K562 (cell line): ENCODE results near the gene U2AF1L4. TPM values are rescaled to one million over a fixed set of nuclear protein-coding genes. Genes with fewer than 3 reads are reported as not detected.

ENCODE experiments used
- ATAC-seq: fragments of 200-7000 bp; cut with Tn5 transposase; 3 replicates; pipeline ENCODE4 v1.9.1; 2020; ENCODE audit warnings: moderate library complexity
- BruUV-seq: library from RNA; stranded (reverse); fragments of 400-500 nt; replicated peaks from 2 replicates; lab custom pipeline; 2021; lab: Mats Ljungman, UMichigan
- CTCF ChIA-PET: fragments of 300-600 bp; formaldehyde crosslinking; extraction: SDS; loops from one replicate; lab custom pipeline; 2021; ENCODE audit warnings: low intra/inter-chr PET ratio; lab: Yijun Ruan, JAX
- POLR2A ChIA-PET: fragments of 300-600, 350-650 bp; sonication (Branson Sonifier 250); formaldehyde crosslinking; extraction: SDS; loops from one replicate; lab custom pipeline; 2021; ENCODE audit warnings: antibody characterized with exemption, inconsistent platforms; lab: Yijun Ruan, JAX
- DNase-seq, 4 experiments: peaks; one replicate each; pipeline versions ENCODE4 v3.0.0 to v3.0.0-alpha.2; 2011 to 2018; ENCODE audit warnings: low spot score in 3 of 4, mixed read lengths in 3 of 4; ENCODE audit errors: extremely low read depth in 1 of 4
- FAIRE-seq: peaks from 2 replicates; lab custom pipeline; 2011; peaks lifted over from hg19 to GRCh38; lab: Jason Lieb, UNC
- H2AFZ ChIP-seq: 2 replicates; pipeline ENCODE4 v1.6.0; 2011; ENCODE audit warnings: low read depth, low read length, control low read depth, inconsistent platforms
- H3K27ac ChIP-seq: fragments of 200-600 bp; 3 replicates; pipeline ENCODE4 v1.8.0; 2011; ENCODE audit warnings: low read depth, mild to moderate bottlenecking, control low read depth, inconsistent platforms, low read length, moderate library complexity, mixed read lengths; ENCODE audit errors: extremely low read depth
- H3K27me3 ChIP-seq, 2 experiments: fragments of 300-600 bp in 1 of 2; 2 replicates in 1 of 2; 3 replicates in 1 of 2; pipeline versions ENCODE4 v1.6.0 to v1.8.0; 2011; ENCODE audit warnings: inconsistent platforms in 2 of 2, low read length in 2 of 2, mild to moderate bottlenecking in 1 of 2, mixed read lengths in 1 of 2, moderate library complexity in 1 of 2; ENCODE audit not compliant: control insufficient read depth in 2 of 2, insufficient read depth in 2 of 2
- H3K36me3 ChIP-seq: fragments of 300-600 bp; 3 replicates; pipeline ENCODE4 v1.8.0; 2011; ENCODE audit warnings: mild to moderate bottlenecking, low read length, inconsistent platforms; ENCODE audit not compliant: control insufficient read depth, insufficient read depth
- H3K4me1 ChIP-seq, 2 experiments: fragments of 200-600 bp in 1 of 2; replicated peaks in 1 of 2; 2 replicates in 1 of 2; 3 replicates in 1 of 2; pipeline versions ENCODE4 v1.5.1 to v1.8.0; 2011; ENCODE audit warnings: inconsistent platforms in 2 of 2, low read length in 2 of 2, mild to moderate bottlenecking in 1 of 2, mixed read lengths in 1 of 2, moderate library complexity in 1 of 2; ENCODE audit not compliant: control insufficient read depth in 2 of 2, insufficient read depth in 2 of 2
- H3K4me2 ChIP-seq: 2 replicates; pipeline ENCODE4 v1.6.1; 2011; ENCODE audit warnings: low read length, control low read depth, inconsistent platforms, mixed read lengths; ENCODE audit not compliant: insufficient read depth
- H3K4me3 ChIP-seq: fragments of 200-600 bp; sonication (generic), shearing (Covaris generic); 2 replicates; pipeline ENCODE4 v1.5.1; 2016; ENCODE audit warnings: control low read depth, inconsistent platforms
- H3K79me2 ChIP-seq: fragments of 200-600 bp; 3 replicates; pipeline ENCODE4 v1.8.0; 2011; ENCODE audit warnings: low read length, inconsistent platforms; ENCODE audit not compliant: control insufficient read depth, insufficient read depth
- H3K9ac ChIP-seq, 2 experiments: 2 replicates each; pipeline versions ENCODE4 v1.6.0 to v1.6.1; 2011; ENCODE audit warnings: low read depth in 2 of 2, low read length in 2 of 2, control low read depth in 1 of 2, inconsistent platforms in 1 of 2, mild to moderate bottlenecking in 1 of 2, mixed read lengths in 1 of 2; ENCODE audit not compliant: insufficient read depth in 1 of 2
- H3K9me1 ChIP-seq: one replicate; pipeline ENCODE4 v1.6.0; 2011; ENCODE audit warnings: inconsistent platforms, mild to moderate bottlenecking, low read length, moderate library complexity; ENCODE audit not compliant: control insufficient read depth, insufficient read depth
- H3K9me3 ChIP-seq: replicated peaks from 2 replicates; pipeline ENCODE4 v1.5.1; 2011; ENCODE audit warnings: low read depth, low read length, inconsistent platforms; ENCODE audit not compliant: control insufficient read depth, insufficient read depth
- H4K20me1 ChIP-seq: replicated peaks from 2 replicates; pipeline ENCODE4 v1.6.1; 2011; ENCODE audit warnings: low read length, inconsistent platforms, mixed read lengths; ENCODE audit not compliant: control insufficient read depth, insufficient read depth
- BRD4 ChIP-seq: fragments of 200-600 bp; sonication (generic); IDR thresholded peaks from 2 replicates; pipeline ENCODE4 v1.6.1; 2017; ENCODE audit warnings: inconsistent platforms
- CHD4 ChIP-seq: fragments of 200-600 bp; sonication (generic); IDR thresholded peaks from 3 replicates; pipeline ENCODE4 v1.6.1; 2012; ENCODE audit warnings: low read depth, mild to moderate bottlenecking, mixed read lengths, low read length, inconsistent platforms; ENCODE audit not compliant: insufficient read depth, insufficient replicate concordance, poor library complexity, severe bottlenecking
- EGR1 ChIP-seq: fragments of 450-650 bp; conservative IDR thresholded peaks from 2 replicates; pipeline ENCODE4 v1.6.1; 2017; ENCODE audit warnings: mild to moderate bottlenecking
- HLTF ChIP-seq: fragments of 450-650 bp; IDR thresholded peaks from 2 replicates; pipeline ENCODE4 v1.6.1; 2016
- L3MBTL2 ChIP-seq: fragments of 450-650 bp; IDR thresholded peaks from 2 replicates; pipeline ENCODE4 v1.6.1; 2016; ENCODE audit warnings: mild to moderate bottlenecking, moderate library complexity
- NEUROD1 ChIP-seq: fragments of 150-350 bp; IDR thresholded peaks from 2 replicates; pipeline ENCODE4 v1.6.1; 2014; ENCODE audit warnings: borderline replicate concordance, low read length, low read depth; ENCODE audit not compliant: partially characterized antibody
- NR3C1 ChIP-seq: sonication (generic); formaldehyde crosslinking; IDR thresholded peaks from 2 replicates; pipeline ENCODE4 v1.8.1; 2022; ENCODE audit warnings: missing genetic modification reagents
- PHF20 ChIP-seq: fragments of 450-650 bp; IDR thresholded peaks from 2 replicates; pipeline ENCODE4 v1.6.1; 2018; ENCODE audit not compliant: partially characterized antibody
- PHTF2 ChIP-seq: fragments of 250-450 bp; sonication (Bioruptor Pico); IDR thresholded peaks from 2 replicates; pipeline ENCODE4 v1.5.0; 2021; ENCODE audit warnings: mild to moderate bottlenecking
- RBM25 ChIP-seq: fragments of 200-400 bp; formaldehyde crosslinking; IDR thresholded peaks from 2 replicates; pipeline ENCODE4 v1.6.1; 2018; ENCODE audit warnings: low read length, low read depth, moderate library complexity; ENCODE audit not compliant: severe bottlenecking
- WHSC1 ChIP-seq: IDR thresholded peaks from one replicate; pipeline ENCODE4 v1.6.1; 2012; ENCODE audit warnings: low read length, control low read depth, inconsistent platforms
- ZNF668 ChIP-seq: fragments of 250-450 bp; sonication (Bioruptor Pico); IDR thresholded peaks from 2 replicates; pipeline ENCODE4 v1.8.0; 2022; ENCODE audit warnings: mild to moderate bottlenecking, inconsistent platforms
- ZNF778 ChIP-seq: fragments of 450-650 bp; formaldehyde crosslinking; IDR thresholded peaks from 2 replicates; pipeline ENCODE4 v1.4.0; 2020; ENCODE audit warnings: mild to moderate bottlenecking, moderate library complexity
- WGBS: fragments of 100-300 bp; shearing (Covaris generic); methylation state at CpG from one replicate; pipeline ENCODE4 v1.1.6; 2016; ENCODE audit warnings: low coverage, mixed read lengths; ENCODE audit not compliant: insufficient coverage; ENCODE audit errors: missing lambda C conversion rate; 5-methylcytosine and 5-hydroxymethylcytosine counted together
- in situ Hi-C: fragments of 300-500 bp; cut with MboI; formaldehyde crosslinking; loops from 4 replicates; pipeline ENCODE4 v1.15.0; 2018; ENCODE audit warnings: inconsistent platforms, mixed read lengths
- intact Hi-C: fragments of 100-400 bp; cut with micrococcal nuclease; formaldehyde crosslinking; loops from 2 replicates; pipeline ENCODE4 v1.14.2; 2022
- polyA plus RNA-seq, 8 experiments: library from polyadenylated mRNA; depleted of rRNA in 4 of 8; stranded (reverse) in 5 of 8; unstranded in 3 of 8; fragments of >200 nt; fragmentation: Nextera tagmentation in 2 of 8; fragmentation: Illumina TruSeq in 1 of 8; extraction: Ambion mirVana in 2 of 8; extraction: Trizol in 1 of 8; gene quantifications; 2 replicates each; pipeline versions ENCODE4 v1.2.1 to v1.2.3, GENCODE V29; 2011 to 2014; ENCODE audit warnings: inconsistent platforms in 1 of 8, missing spikeins in 1 of 8
- total RNA-seq, 7 experiments: library from RNA; depleted of rRNA in 6 of 7; stranded (reverse); fragments of >200 nt in 6 of 7; fragmentation: Illumina TruSeq in 2 of 7; extraction: Trizol in 2 of 7; gene quantifications; 2 replicates each; pipeline versions ENCODE4 v1.2.1 to v1.2.3, GENCODE V29; 2011 to 2021; ENCODE audit warnings: low replicate concordance in 1 of 7
- TF ChIP-seq, protein P1 (sequence below): fragments of 450-650 bp; IDR thresholded peaks from 2 replicates; pipeline ENCODE4 v1.6.1; 2018; ENCODE audit warnings: mild to moderate bottlenecking, low read depth; ENCODE audit not compliant: partially characterized antibody
- TF ChIP-seq, protein P2 (sequence below): fragments of 250-450 bp; sonication (Bioruptor Pico); IDR thresholded peaks from 2 replicates; pipeline ENCODE4 v1.4.0; 2020; ENCODE audit warnings: mild to moderate bottlenecking
- TF ChIP-seq, protein P3 (sequence below): fragments of 250-450 bp; sonication (Bioruptor Pico); IDR thresholded peaks from 2 replicates; pipeline ENCODE4 v1.5.1; 2021; ENCODE audit warnings: mild to moderate bottlenecking

U2AF1L4 gene
- total and polyA plus RNA-seq, 9 of the 15 experiments (the other 6 are each of a cell fraction or from before 2014, with no cell fraction given), result 8.4 to 19.5 (median 12.6) TPM

DNA sequence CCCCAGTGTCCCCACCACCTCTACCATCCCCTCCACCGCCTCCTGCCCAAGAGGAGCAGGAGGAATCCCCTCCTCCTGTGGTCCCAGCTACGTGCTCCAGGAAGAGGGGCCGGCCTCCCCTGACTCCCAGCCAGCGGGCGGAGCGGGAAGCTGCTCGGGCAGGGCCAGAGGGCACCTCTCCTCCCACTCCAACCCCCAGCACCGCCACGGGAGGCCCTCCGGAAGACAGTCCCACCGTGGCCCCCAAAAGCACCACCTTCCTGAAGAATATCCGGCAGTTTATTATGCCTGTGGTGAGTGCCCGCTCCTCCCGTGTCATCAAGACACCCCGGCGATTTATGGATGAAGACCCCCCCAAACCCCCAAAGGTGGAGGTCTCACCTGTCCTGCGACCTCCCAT, 24.6 kb downstream of the U2AF1L4 start:
- 0 out of 2 replicates have a peak, but pooled peaks cover 11% of the 10 kb centered on the region for H4K20me1 ChIP-seq
- CTCF ChIA-PET, result no interaction called here
- POLR2A ChIA-PET, result interaction anchor here (0.5 to 1.2 kb wide), 3 partner anchors 17 to 552 kb away, joined by 3 to 5 read pairs (median 4); partner anchors contain the start of gene LIN37
- H3K4me2 ChIP-seq, result no peak overlapping the region
- peaks cover 61% of the 10 kb centered on the region; the same call in 2 of the 3 replicates for H3K36me3 ChIP-seq
- no TSS peak for BruUV-seq
- TF ChIP-seq NR3C1, result no peak
- TF ChIP-seq EGR1, result no peak
- no peak for TF ChIP-seq PHTF2 (CRISPR knock-in tag)
- TF ChIP-seq WHSC1, result no peak
- TF ChIP-seq ZNF668 (CRISPR knock-in tag), result no peak
- TF ChIP-seq HLTF, result no peak
- TF ChIP-seq ZNF778 (CRISPR knock-in tag), result no peak
- TF ChIP-seq, protein P1, sequence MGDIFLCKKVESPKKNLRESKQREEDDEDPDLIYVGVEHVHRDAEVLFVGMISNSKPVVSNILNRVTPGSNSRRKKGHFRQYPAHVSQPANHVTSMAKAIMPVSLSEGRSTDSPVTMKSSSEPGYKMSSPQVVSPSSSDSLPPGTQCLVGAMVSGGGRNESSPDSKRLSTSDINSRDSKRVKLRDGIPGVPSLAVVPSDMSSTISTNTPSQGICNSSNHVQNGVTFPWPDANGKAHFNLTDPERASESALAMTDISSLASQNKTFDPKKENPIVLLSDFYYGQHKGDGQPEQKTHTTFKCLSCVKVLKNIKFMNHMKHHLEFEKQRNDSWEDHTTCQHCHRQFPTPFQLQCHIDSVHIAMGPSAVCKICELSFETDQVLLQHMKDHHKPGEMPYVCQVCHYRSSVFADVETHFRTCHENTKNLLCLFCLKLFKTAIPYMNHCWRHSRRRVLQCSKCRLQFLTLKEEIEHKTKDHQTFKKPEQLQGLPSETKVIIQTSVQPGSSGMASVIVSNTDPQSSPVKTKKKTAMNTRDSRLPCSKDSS, result no peak
- TF ChIP-seq, protein P2, sequence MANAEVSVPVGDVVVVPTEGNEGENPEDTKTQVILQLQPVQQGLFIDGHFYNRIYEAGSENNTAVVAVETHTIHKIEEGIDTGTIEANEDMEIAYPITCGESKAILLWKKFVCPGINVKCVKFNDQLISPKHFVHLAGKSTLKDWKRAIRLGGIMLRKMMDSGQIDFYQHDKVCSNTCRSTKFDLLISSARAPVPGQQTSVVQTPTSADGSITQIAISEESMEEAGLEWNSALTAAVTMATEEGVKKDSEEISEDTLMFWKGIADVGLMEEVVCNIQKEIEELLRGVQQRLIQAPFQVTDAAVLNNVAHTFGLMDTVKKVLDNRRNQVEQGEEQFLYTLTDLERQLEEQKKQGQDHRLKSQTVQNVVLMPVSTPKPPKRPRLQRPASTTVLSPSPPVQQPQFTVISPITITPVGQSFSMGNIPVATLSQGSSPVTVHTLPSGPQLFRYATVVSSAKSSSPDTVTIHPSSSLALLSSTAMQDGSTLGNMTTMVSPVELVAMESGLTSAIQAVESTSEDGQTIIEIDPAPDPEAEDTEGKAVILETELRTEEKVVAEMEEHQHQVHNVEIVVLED (CRISPR knock-in tag), result no peak
- no peak for TF ChIP-seq CHD4
- TF ChIP-seq, protein P3, sequence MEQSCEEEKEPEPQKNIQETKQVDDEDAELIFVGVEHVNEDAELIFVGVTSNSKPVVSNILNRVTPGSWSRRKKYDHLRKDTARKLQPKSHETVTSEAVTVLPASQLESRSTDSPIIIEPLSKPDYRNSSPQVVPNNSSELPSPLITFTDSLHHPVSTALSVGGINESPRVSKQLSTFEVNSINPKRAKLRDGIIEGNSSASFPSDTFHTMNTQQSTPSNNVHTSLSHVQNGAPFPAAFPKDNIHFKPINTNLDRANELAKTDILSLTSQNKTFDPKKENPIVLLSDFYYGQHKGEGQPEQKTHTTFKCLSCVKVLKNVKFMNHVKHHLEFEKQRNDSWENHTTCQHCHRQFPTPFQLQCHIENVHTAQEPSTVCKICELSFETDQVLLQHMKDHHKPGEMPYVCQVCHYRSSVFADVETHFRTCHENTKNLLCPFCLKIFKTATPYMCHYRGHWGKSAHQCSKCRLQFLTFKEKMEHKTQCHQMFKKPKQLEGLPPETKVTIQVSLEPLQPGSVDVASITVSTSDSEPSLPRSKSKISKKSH (CRISPR knock-in tag), result no peak
- TF ChIP-seq BRD4, result no peak
- TF ChIP-seq RBM25, result no peak
- no peak for TF ChIP-seq NEUROD1
- no peak for TF ChIP-seq PHF20
- no peak for TF ChIP-seq L3MBTL2
- no peaks in the 10 kb centered on the region for H3K27me3 ChIP-seq
- DNase-seq, result no peak
- H3K79me2 ChIP-seq, result peaks cover 33% of the 10 kb centered on the region
- H3K9me3 ChIP-seq, result no peaks in the 10 kb centered on the region
- 99% methylated on average over 15 of the region's 17 CpGs for WGBS
- no peak overlapping the region for H2AFZ ChIP-seq
- no peak overlapping the region for H3K9ac ChIP-seq
- FAIRE-seq, result no peak
- H3K4me3 ChIP-seq, result no peak overlapping the region
- no peak for ATAC-seq
- intact Hi-C loops (no loop called here), in situ Hi-C loops (no loop called here)
- no peak overlapping the region for H3K27ac ChIP-seq
- H3K9me1 ChIP-seq, result no peaks in the 10 kb centered on the region
- H3K4me1 ChIP-seq, result peaks cover 14 to 52% of the 10 kb centered on the region in 2 experiments
